GM12801 (cell line): ENCODE results near the gene TFEC.

Source experiments
- TF ChIP-seq, protein P1 (sequence below): IDR thresholded peaks from one replicate; pipeline ENCODE4 v1.5.1; 2011; ENCODE audit warnings: control low read depth; ENCODE audit not compliant: insufficient read length; ENCODE audit errors: extremely low read depth

Gene TFEC

GRCh38 chr7:115941703-115942268 is 88.8 kb downstream of the TFEC start:
- TF ChIP-seq, protein P1, sequence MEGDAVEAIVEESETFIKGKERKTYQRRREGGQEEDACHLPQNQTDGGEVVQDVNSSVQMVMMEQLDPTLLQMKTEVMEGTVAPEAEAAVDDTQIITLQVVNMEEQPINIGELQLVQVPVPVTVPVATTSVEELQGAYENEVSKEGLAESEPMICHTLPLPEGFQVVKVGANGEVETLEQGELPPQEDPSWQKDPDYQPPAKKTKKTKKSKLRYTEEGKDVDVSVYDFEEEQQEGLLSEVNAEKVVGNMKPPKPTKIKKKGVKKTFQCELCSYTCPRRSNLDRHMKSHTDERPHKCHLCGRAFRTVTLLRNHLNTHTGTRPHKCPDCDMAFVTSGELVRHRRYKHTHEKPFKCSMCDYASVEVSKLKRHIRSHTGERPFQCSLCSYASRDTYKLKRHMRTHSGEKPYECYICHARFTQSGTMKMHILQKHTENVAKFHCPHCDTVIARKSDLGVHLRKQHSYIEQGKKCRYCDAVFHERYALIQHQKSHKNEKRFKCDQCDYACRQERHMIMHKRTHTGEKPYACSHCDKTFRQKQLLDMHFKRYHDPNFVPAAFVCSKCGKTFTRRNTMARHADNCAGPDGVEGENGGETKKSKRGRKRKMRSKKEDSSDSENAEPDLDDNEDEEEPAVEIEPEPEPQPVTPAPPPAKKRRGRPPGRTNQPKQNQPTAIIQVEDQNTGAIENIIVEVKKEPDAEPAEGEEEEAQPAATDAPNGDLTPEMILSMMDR, result no peak

- TF ChIP-seq, protein P1, result no peak
Observed at GRCh38 chr7:115940460-115941060, 90.0 kb downstream of the TFEC start.

DNA sequence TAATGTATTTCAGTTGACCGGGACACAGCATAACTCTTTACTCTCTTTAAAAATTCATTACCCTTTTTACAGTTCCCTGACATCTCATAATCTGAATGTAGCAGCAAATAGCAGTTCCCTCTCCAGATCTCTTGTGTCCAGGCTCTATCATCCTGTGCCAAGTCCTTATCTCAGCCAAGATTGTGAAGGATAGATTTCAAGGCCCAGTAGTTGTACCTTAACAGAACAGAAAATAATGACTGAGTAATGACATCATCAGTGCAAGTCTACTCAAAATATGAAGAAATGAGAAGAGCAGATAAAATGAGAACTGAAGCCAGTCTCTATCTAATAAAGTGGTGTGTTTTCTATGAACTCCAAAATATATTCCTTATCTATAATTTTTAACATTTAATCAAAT is 92.6 kb downstream of the TFEC start:
- TF ChIP-seq, protein P1, result no peak

DNA sequence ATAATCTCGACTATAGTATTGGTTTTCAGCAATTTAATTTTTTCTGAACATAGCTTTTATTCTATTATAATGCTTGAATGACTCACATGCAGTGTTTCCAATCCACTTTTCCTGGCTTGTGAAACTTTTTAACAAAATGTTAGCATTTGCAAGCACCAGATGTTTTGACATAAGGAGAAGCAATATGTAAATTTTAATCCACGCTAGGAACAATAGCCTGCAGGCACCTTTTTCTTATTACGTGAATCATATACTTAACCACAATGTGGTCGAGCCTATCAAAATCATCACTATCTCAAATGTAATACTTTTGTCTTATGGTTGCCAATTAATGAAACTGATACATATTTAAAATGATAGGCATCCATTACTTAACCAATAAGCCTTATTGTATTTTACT is 97.1 kb downstream of the TFEC start:
- TF ChIP-seq, protein P1, result no peak

DNA sequence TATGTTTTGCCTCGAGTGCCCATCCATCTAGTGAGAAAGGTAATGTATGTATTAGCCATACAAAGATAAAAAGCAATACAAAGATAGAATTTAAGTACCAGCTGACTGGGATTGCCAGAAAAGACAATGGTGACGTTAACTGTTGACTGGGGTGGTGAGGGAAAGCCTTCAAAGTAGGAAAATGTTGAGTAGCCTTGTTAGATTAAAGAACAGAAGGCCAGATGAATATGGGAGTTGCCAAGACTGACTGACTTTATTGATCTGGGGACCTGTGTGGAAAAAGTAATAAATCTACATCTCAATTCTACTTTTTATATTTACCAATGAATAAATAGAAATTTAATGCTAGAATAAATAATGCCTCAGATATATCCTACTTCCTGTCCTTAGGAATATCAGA is 97.7 kb downstream of the TFEC start:
- TF ChIP-seq, protein P1, result no peak

DNA sequence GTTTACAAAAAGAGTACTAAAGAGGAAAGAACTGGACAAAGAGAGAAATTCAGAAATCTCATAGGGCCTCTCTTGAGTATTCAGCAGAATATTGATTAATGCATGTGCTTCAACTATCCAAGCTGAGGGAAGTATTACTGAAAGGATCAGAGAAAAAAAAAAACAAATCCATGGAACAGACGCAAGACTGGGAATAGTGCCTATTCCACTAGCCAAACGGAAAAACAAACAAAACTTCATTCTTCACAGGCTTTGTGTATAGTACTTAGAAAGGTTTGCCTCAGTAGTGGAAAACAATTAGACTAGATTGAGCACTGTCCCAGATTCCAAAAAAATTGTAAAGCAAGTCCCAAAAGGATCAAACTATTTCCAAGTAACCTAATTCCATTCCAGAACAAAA is 106.2 kb downstream of the TFEC start:
- TF ChIP-seq, protein P1, result no peak

DNA sequence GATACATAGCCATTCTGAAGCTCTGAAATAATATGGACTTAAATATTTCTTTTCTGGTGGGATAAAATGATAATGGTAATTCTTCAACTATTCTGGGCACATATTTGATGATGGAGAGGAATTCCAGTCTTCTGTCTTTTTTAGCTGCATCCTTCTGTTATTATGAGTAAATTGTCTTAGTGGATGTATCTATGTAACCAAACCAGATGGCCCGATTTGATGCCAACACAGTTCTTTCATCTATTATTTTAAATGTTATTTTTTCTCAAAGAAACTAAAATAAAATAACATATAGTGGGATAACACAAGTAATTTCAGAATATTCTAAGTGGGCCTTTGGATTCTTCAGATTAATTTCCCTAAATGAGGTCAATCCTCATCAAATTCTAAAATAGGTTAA is 110.2 kb downstream of the TFEC start:
- TF ChIP-seq, protein P1, result no peak
